Esophagus (tissue), 2 donors: ENCODE data around the gene ACOT6. TPM values are rescaled to one million over a fixed set of nuclear protein-coding genes. Genes with fewer than 3 reads are reported as not detected.
A peak's percentile ranks its signal among the peaks of the same experiment; 100 is the strongest.

Experiments
- H3K27ac ChIP-seq, 2 donors: one replicate each; pipeline ENCODE4 v1.5.1; 2013; ENCODE audit warnings: low read depth in 2 of 2, mild to moderate bottlenecking in 2 of 2, inconsistent platforms in 1 of 2, low read length in 1 of 2, moderate library complexity in 1 of 2
- H3K27me3 ChIP-seq, 2 donors: one replicate each; pipeline ENCODE4 v1.6.1; 2013; ENCODE audit warnings: low read length in 2 of 2, control low read depth in 1 of 2, mild to moderate bottlenecking in 1 of 2; ENCODE audit not compliant: insufficient read depth in 2 of 2, control insufficient read depth in 1 of 2
- H3K36me3 ChIP-seq, 2 donors: one replicate each; pipeline ENCODE4 v1.6.1; 2013; ENCODE audit warnings: low read length in 1 of 2; ENCODE audit not compliant: control insufficient read depth in 2 of 2, insufficient read depth in 2 of 2
- H3K4me1 ChIP-seq, 2 donors: one replicate each; pipeline ENCODE4 v1.6.1; 2013; ENCODE audit warnings: low read length in 1 of 2; ENCODE audit not compliant: control insufficient read depth in 2 of 2, insufficient read depth in 2 of 2
- H3K4me3 ChIP-seq, 2 donors: one replicate each; pipeline ENCODE4 v1.5.1; 2013; ENCODE audit warnings: low read length in 2 of 2, mild to moderate bottlenecking in 2 of 2, low read depth in 1 of 2, moderate library complexity in 1 of 2
- H3K9me3 ChIP-seq, 2 donors: one replicate each; pipeline ENCODE4 v1.6.1; 2013; ENCODE audit warnings: mild to moderate bottlenecking in 2 of 2, low read depth in 1 of 2, low read length in 1 of 2, moderate library complexity in 1 of 2; ENCODE audit not compliant: control insufficient read depth in 2 of 2, insufficient read depth in 1 of 2
- WGBS, 2 donors: extraction: QIAGEN DNeasy Blood & Tissue Kit; methylation state at CpG; one replicate each; pipeline ENCODE4 v1.1.7; 2013; 5-methylcytosine and 5-hydroxymethylcytosine counted together
- polyA plus RNA-seq, 2 donors: library from polyadenylated mRNA; stranded (reverse); fragments of 200-250 nt; gene quantifications; one replicate each; pipeline ENCODE4 v1.2.3, GENCODE V29; 2013
- donor health status: healthy with polysubstance abuse.
- donor health status: Bipolar disorder and iron deficiency.

The ACOT6 gene
- polyA plus RNA-seq, 2 donors: not detected

- Histone ChIP-seq H3K9me3 (no peaks in the 10 kb centered on the region), H3K4me1 (no peaks in the 10 kb centered on the region), H3K4me3 (no peak overlapping the region), H3K27me3 (no peaks in the 10 kb centered on the region), H3K27ac (no peak overlapping the region), H3K36me3 (no peaks in the 10 kb centered on the region)
- 91 to 99% methylated on average over 9 of the region's 9 CpGs for WGBS, 2 donors
These were observed 17.8 kb upstream of the ACOT6 start for GRCh38 chr14:73594491-73594890.

DNA sequence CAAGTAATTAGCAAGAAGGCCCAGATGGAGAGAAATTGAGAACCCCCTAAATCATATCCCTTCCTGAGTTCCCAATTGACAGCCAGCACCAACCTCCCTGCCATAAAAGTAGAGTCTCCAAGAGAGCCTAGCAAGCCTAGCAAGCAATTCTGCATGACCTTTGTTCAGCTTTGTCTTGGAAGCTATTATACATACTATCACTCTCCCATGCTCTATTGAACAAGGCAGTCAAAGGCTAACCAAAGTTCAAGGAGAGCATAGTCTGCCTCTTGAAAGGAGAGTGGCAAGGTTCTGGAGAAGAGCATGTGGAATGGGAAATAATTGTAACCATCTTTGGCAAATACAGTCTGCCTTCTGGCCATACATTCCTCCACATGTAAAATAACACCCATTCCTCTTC is 12.8 kb upstream of the ACOT6 start:
- Histone ChIP-seq H3K4me3 (no peak overlapping the region), H3K36me3 (no peaks in the 10 kb centered on the region), H3K27ac (no peak overlapping the region), H3K9me3 (no peaks in the 10 kb centered on the region), H3K4me1 (no peaks in the 10 kb centered on the region), H3K27me3 (no peaks in the 10 kb centered on the region)

DNA sequence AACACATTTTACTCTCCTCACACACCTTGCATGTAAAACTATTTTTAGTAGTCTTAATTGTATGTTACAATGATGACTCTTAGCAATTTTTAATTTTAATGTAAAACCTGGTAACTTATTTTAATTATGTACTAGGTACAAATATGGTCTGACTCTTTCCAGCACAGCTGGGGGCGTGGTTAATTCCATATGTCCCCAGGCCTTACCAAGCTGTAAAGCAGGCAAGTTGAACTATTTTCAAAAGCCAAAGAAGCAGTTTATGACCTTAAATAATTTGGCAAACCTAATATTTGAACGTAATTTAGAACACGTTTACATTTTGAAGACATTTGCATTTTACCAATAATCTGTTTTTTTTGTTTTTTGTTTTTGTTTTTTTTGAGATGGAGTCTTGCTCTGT is 9.3 kb upstream of the ACOT6 start:
- no peak overlapping the region for H3K27ac ChIP-seq
- H3K9me3 ChIP-seq: no peaks in the 10 kb centered on the region
- H3K4me3 ChIP-seq: no peak overlapping the region
- H3K27me3 ChIP-seq: no peaks in the 10 kb centered on the region
- no peaks in the 10 kb centered on the region for H3K4me1 ChIP-seq
- WGBS, 2 donors: 64 to 73% methylated on average over 3 of the region's 3 CpGs
- no peaks in the 10 kb centered on the region for H3K36me3 ChIP-seq

DNA sequence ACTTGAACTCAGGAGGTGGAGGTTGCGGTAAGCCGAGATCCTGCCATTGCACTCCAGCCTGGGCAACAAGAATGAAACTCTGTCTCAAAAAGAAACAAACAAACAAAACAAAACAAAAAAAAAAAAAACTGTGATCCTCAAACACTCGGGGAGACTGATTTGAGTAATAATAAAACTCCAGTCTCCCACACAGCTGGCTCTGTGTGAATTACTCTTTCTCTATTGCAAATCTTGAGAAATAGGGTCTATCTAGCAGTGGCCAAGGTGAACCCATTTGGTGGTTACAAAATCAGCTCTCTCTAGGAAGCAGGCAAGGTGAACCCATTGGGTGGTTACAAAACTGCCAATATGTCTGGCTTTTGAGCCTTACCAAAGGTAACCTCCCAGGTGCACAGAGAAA is 6.0 kb upstream of the ACOT6 start:
- 89 to 90% methylated on average over 3 of the region's 3 CpGs for WGBS, 2 donors
- Histone ChIP-seq H3K4me1 (no peaks in the 10 kb centered on the region), H3K27ac (no peak overlapping the region), H3K4me3 (no peak overlapping the region), H3K9me3 (no peaks in the 10 kb centered on the region), H3K27me3 (no peaks in the 10 kb centered on the region), H3K36me3 (no peaks in the 10 kb centered on the region)

DNA sequence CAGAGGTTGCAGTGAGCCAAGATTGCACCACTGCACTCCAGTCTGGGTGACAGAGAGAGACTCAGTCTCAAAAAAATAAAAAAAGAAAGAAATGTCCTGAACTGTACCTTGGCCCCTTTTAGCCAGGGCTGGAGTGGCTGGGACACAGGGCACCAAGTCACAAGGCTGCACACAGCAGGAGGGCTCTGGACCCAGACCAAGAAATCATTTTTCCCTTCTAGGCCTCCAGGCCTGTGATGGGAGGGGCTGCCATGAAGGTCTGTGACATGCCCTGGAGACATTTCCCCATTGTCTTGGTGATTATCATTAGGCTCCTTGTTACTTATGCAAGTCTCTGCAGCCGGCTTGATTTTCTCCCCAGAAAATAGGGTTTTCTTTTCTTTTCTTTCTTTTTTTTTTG is 5.1 kb upstream of the ACOT6 start:
- H3K27ac ChIP-seq: no peak overlapping the region
- no peaks in the 10 kb centered on the region for H3K9me3 ChIP-seq
- H3K36me3 ChIP-seq: no peaks in the 10 kb centered on the region
- no peaks in the 10 kb centered on the region for H3K4me1 ChIP-seq
- no peak overlapping the region for H3K4me3 ChIP-seq
- 73% methylated on average over 1 of the region's 1 CpG for WGBS, 2 donors
- H3K27me3 ChIP-seq: no peaks in the 10 kb centered on the region

DNA sequence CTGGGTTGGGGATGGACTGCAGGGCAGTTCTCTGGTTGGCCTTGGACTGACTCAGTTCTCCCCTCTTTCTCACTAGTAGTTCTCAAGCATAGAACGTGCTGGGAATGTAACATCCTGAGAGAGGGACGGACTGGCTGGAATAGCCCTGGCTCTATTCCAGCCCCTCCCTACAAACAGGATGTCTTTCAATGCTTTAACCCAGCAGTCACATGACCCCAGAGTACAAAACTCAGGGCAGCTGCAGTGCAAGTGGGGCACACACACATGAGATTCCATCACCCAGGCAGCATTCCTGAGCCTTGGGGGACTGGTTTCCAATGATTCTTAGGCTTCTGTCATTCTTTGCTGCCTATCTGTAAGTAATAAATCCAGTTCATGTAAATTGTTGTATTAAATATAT is 1.6 kb upstream of the ACOT6 start:
- no peaks in the 10 kb centered on the region for H3K4me1 ChIP-seq
- no peak overlapping the region for H3K27ac ChIP-seq
- H3K36me3 ChIP-seq: no peaks in the 10 kb centered on the region
- no peaks in the 10 kb centered on the region for H3K27me3 ChIP-seq
- H3K9me3 ChIP-seq: no peaks in the 10 kb centered on the region
- 43 to 46% methylated on average over 2 of the region's 2 CpGs for WGBS, 2 donors
- no peak overlapping the region for H3K4me3 ChIP-seq

DNA sequence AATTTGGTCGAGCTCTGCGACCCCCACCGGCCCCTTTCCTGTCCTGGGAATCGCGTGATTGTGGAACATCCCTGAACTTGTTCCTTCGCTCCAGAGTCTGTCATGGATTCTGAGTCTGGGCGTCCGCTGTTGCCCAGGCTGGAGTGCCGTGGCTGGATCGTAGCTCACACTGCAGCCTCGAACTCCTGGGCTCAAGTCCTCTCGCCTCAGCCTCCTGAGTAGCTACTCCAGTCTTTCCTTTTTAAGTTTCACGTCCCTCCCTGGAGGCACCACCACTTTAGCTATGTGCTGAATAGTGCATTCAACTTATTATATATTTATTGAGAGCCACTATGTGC is 698 bp downstream of the ACOT6 start:
- Histone ChIP-seq H3K4me3 (peak overlapping the region; percentile 63 to 66), H3K9me3 (no peaks in the 10 kb centered on the region), H3K27me3 (no peaks in the 10 kb centered on the region), H3K27ac (peak overlapping the region; percentile 88 to 89), H3K4me1 (no peaks in the 10 kb centered on the region), H3K36me3 (no peaks in the 10 kb centered on the region)
- WGBS, 2 donors: 4 to 8% methylated on average over 13 of the region's 13 CpGs

DNA sequence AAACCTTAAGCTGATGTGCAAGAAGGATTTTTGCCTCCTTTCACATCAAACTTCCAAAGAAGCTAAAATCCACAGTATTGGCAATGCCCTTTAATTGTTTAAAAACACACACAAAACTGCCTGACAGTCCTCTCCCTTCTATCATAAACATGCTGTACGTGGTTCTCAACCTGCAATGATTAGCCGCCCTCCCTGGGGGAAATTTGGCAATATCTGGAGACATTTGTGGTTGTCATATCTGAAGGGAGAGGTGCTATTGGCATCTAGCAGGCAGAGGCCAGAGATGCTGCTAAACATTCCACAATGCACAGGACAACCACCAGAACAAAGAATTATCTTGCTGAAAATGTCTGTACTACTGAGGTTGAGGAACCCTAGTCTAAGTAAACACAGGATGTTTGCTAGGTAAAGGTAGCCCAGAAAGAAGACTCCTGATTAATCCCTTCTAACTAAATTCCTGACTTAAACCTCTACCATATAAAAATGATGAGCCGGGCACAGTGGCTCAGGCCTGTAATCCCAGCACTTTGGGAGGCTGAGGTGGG is 1.2 kb downstream of the ACOT6 start:
- Histone ChIP-seq H3K9me3 (no peaks in the 10 kb centered on the region), H3K27ac (peak overlapping the region in 1 of 2 donors; percentile 88), H3K36me3 (no peaks in the 10 kb centered on the region), H3K27me3 (no peaks in the 10 kb centered on the region), H3K4me1 (no peaks in the 10 kb centered on the region), H3K4me3 (peak overlapping the region in 1 of 2 donors; percentile 63)
- WGBS, 2 donors: 68 to 79% methylated on average over 3 of the region's 3 CpGs

- Histone ChIP-seq H3K27ac (no peak overlapping the region), H3K4me3 (no peak overlapping the region), H3K4me1 (no peaks in the 10 kb centered on the region), H3K36me3 (no peaks in the 10 kb centered on the region), H3K9me3 (no peaks in the 10 kb centered on the region), H3K27me3 (no peaks in the 10 kb centered on the region)
- 80 to 85% methylated on average over 4 of the region's 4 CpGs for WGBS, 2 donors
These were observed 4.5 kb downstream of the ACOT6 start for GRCh38 chr14:73616831-73617230.

GRCh38 chr14:73619524-73619923 is 7.2 kb downstream of the ACOT6 start:
- 54 to 70% methylated on average over 1 of the region's 1 CpG for WGBS, 2 donors

More at GRCh38 chr14:73619524-73619923, 7.2 kb downstream of the ACOT6 start:
- Histone ChIP-seq H3K9me3 (no peaks in the 10 kb centered on the region), H3K27ac (no peak overlapping the region), H3K4me3 (no peak overlapping the region), H3K36me3 (no peaks in the 10 kb centered on the region), H3K27me3 (no peaks in the 10 kb centered on the region), H3K4me1 (no peaks in the 10 kb centered on the region)
